Liver (tissue), 9 donors: ENCODE data around the gene AHI1. TPM values are rescaled to one million over a fixed set of nuclear protein-coding genes. Genes with fewer than 3 reads are reported as not detected.

Experiments used
- DNase-seq: peaks from one replicate; pipeline ENCODE4 v3.0.0-alpha.2; 2017; ENCODE audit warnings: low spot score
- H3K27ac ChIP-seq, 2 donors: one replicate each; pipeline ENCODE4 v1.7.0; 2013; ENCODE audit warnings: inconsistent platforms in 2 of 2, low read length in 2 of 2, control low read depth in 1 of 2, low read depth in 1 of 2, mild to moderate bottlenecking in 1 of 2
- H3K27me3 ChIP-seq, 4 donors: one replicate each; pipeline versions ENCODE4 v1.6.1 to v1.7.0; 2013; ENCODE audit warnings: low read length in 3 of 4, inconsistent platforms in 1 of 4, mild to moderate bottlenecking in 1 of 4, moderate library complexity in 1 of 4; ENCODE audit not compliant: control insufficient read depth in 4 of 4, insufficient read depth in 4 of 4
- H3K36me3 ChIP-seq, 4 donors: one replicate each; pipeline versions ENCODE4 v1.6.1 to v1.7.0; 2013; ENCODE audit warnings: low read length in 3 of 4, mild to moderate bottlenecking in 3 of 4, low read depth in 1 of 4, moderate library complexity in 1 of 4; ENCODE audit not compliant: control insufficient read depth in 4 of 4, insufficient read depth in 3 of 4
- H3K4me1 ChIP-seq, 4 donors: one replicate each; pipeline versions ENCODE4 v1.6.1 to v1.7.0; 2013; ENCODE audit warnings: low read length in 3 of 4, mild to moderate bottlenecking in 3 of 4, moderate library complexity in 1 of 4; ENCODE audit not compliant: control insufficient read depth in 4 of 4, insufficient read depth in 4 of 4
- H3K4me3 ChIP-seq, 3 donors: one replicate each; pipeline versions ENCODE4 v1.6.1 to v1.7.0; 2013; ENCODE audit warnings: low read length in 3 of 3, control low read depth in 1 of 3, low read depth in 1 of 3, mild to moderate bottlenecking in 1 of 3
- H3K9ac ChIP-seq, 2 donors: one replicate each; pipeline ENCODE4 v1.7.0; 2013; ENCODE audit warnings: low read length in 2 of 2, mild to moderate bottlenecking in 2 of 2, moderate library complexity in 2 of 2, control low read depth in 1 of 2, low read depth in 1 of 2
- H3K9me3 ChIP-seq, 4 donors: one replicate each; pipeline versions ENCODE4 v1.6.1 to v1.7.0; 2013; ENCODE audit warnings: low read length in 3 of 4; ENCODE audit not compliant: control insufficient read depth in 4 of 4
- ATF3 ChIP-seq: IDR thresholded peaks from 2 replicates; pipeline ENCODE4 v1.6.1; 2016; ENCODE audit warnings: antibody characterized with exemption
- CTCF ChIP-seq: fragments of 150-350 bp; IDR thresholded peaks from 2 replicates; pipeline ENCODE4 v1.5.1; 2017; ENCODE audit warnings: improper control_type of control experiment, low read depth, low read length; ENCODE audit not compliant: missing input control
- EGR1 ChIP-seq, 2 donors: IDR thresholded peaks; 2 replicates each; pipeline ENCODE4 v1.6.1; 2016 to 2018; ENCODE audit warnings: antibody characterized with exemption in 2 of 2, low read depth in 2 of 2
- FOXA1 ChIP-seq: IDR thresholded peaks from 2 replicates; pipeline ENCODE4 v1.6.1; 2016; ENCODE audit warnings: antibody characterized with exemption
- FOXA2 ChIP-seq: IDR thresholded peaks from 2 replicates; pipeline ENCODE4 v1.6.1; 2016; ENCODE audit warnings: antibody characterized with exemption
- GABPA ChIP-seq, 2 donors: IDR thresholded peaks in 1 of 2; conservative IDR thresholded peaks in 1 of 2; 2 replicates each; pipeline ENCODE4 v1.6.1; 2016; ENCODE audit warnings: antibody characterized with exemption in 2 of 2, mild to moderate bottlenecking in 1 of 2, moderate library complexity in 1 of 2
- HNF4A ChIP-seq, 2 donors: conservative IDR thresholded peaks; 2 replicates each; pipeline ENCODE4 v1.6.1; 2016; ENCODE audit warnings: antibody characterized with exemption in 2 of 2, mild to moderate bottlenecking in 2 of 2
- HNF4G ChIP-seq: IDR thresholded peaks from 2 replicates; pipeline ENCODE4 v1.6.1; 2016; ENCODE audit warnings: antibody characterized with exemption
- JUND ChIP-seq, 2 donors: IDR thresholded peaks; 2 replicates each; pipeline ENCODE4 v1.6.1; 2016; ENCODE audit warnings: antibody characterized with exemption in 2 of 2
- MAX ChIP-seq: IDR thresholded peaks from 2 replicates; pipeline ENCODE4 v1.6.1; 2016; ENCODE audit warnings: antibody characterized with exemption
- NR2F2 ChIP-seq: IDR thresholded peaks from 2 replicates; pipeline ENCODE4 v1.6.1; 2016; ENCODE audit warnings: antibody characterized with exemption
- RAD21 ChIP-seq, 2 donors: IDR thresholded peaks; 2 replicates each; pipeline ENCODE4 v1.6.1; 2016; ENCODE audit warnings: antibody characterized with exemption in 2 of 2, mild to moderate bottlenecking in 2 of 2
- REST ChIP-seq: IDR thresholded peaks from 2 replicates; pipeline ENCODE4 v1.6.1; 2016; ENCODE audit warnings: antibody characterized with exemption, mild to moderate bottlenecking
- RXRA ChIP-seq, 2 donors: IDR thresholded peaks; 2 replicates each; pipeline ENCODE4 v1.6.1; 2017 to 2018; ENCODE audit warnings: antibody characterized with exemption in 2 of 2, mild to moderate bottlenecking in 1 of 2
- SP1 ChIP-seq: IDR thresholded peaks from 2 replicates; pipeline ENCODE4 v1.6.1; 2018; ENCODE audit warnings: antibody characterized with exemption, mild to moderate bottlenecking
- TAF1 ChIP-seq: conservative IDR thresholded peaks from 2 replicates; pipeline ENCODE4 v1.6.1; 2016; ENCODE audit warnings: antibody characterized with exemption, mild to moderate bottlenecking
- YY1 ChIP-seq: IDR thresholded peaks from 2 replicates; pipeline ENCODE4 v1.6.1; 2016; ENCODE audit warnings: antibody characterized with exemption, mild to moderate bottlenecking
- WGBS: extraction: QIAGEN DNeasy Blood & Tissue Kit; methylation state at CpG from one replicate; pipeline ENCODE4 v1.1.7; 2013; 5-methylcytosine and 5-hydroxymethylcytosine counted together
- polyA plus RNA-seq, 2 donors: library from polyadenylated mRNA; stranded (reverse) in 1 of 2; unstranded in 1 of 2; fragments of 200-250 nt in 1 of 2; fragments of >200 nt in 1 of 2; fragmentation: Nextera tagmentation in 1 of 2; extraction: Ambion mirVana in 1 of 2; gene quantifications; one replicate each; pipeline versions ENCODE4 v1.2.1 to v1.2.3, GENCODE V29; 2013 to 2015
- total RNA-seq, 2 donors: library from RNA; depleted of rRNA; stranded (reverse); fragments of >200 nt; gene quantifications; one replicate each; pipeline ENCODE4 v1.2.3, GENCODE V29; 2014
- TF ChIP-seq, protein P1 (sequence below): IDR thresholded peaks from 2 replicates; pipeline ENCODE4 v1.6.1; 2016; ENCODE audit warnings: antibody characterized with exemption
- donor health status: healthy.
- donor health status: healthy.
- donor health status: healthy.
- donor health status: healthy.
- donor health status: healthy.

The AHI1 gene
- total and polyA plus RNA-seq, 4 donors = 2.0 to 14.4 (median 9.0) TPM

GRCh38 chr6:135428078-135428477, 69.5 kb downstream of the AHI1 start (continued):
- TF ChIP-seq ATF3 (no peak), MAX (no peak), RXRA (IDR thresholded peaks at IDR 0.05) (no peak), YY1 (no peak), CTCF (no peak), NR2F2 (no peak)

GRCh38 chr6:135426833-135427232, 70.7 kb downstream of the AHI1 start:
- Histone ChIP-seq H3K27ac (no peak overlapping the region), H3K27me3 (no peaks in the 10 kb centered on the region), H3K4me1 (no peaks in the 10 kb centered on the region), H3K9ac (no peak overlapping the region), H3K4me3 (no peak overlapping the region), H3K9me3 (no peaks in the 10 kb centered on the region), H3K36me3 (no peaks in the 10 kb centered on the region)
- TF ChIP-seq GABPA (IDR thresholded peaks at IDR 0.05 in 1 of 2, conservative IDR thresholded peaks at IDR 0.05 in 1 of 2) (no peak), SP1 (no peak), RXRA (IDR thresholded peaks at IDR 0.05) (no peak), RAD21 (IDR thresholded peaks at IDR 0.05) (no peak), MAX (no peak), REST (no peak), HNF4G (no peak), EGR1 (IDR thresholded peaks at IDR 0.05; ENCODE audit: low read depth in 2 of 2) (no peak), JUND (IDR thresholded peaks at IDR 0.05) (no peak), YY1 (no peak), FOXA2 (no peak), HNF4A (conservative IDR thresholded peaks at IDR 0.05) (no peak), FOXA1 (no peak), ATF3 (no peak), CTCF (no peak), TAF1 (no peak), NR2F2 (no peak)
- TF ChIP-seq, protein P1, sequence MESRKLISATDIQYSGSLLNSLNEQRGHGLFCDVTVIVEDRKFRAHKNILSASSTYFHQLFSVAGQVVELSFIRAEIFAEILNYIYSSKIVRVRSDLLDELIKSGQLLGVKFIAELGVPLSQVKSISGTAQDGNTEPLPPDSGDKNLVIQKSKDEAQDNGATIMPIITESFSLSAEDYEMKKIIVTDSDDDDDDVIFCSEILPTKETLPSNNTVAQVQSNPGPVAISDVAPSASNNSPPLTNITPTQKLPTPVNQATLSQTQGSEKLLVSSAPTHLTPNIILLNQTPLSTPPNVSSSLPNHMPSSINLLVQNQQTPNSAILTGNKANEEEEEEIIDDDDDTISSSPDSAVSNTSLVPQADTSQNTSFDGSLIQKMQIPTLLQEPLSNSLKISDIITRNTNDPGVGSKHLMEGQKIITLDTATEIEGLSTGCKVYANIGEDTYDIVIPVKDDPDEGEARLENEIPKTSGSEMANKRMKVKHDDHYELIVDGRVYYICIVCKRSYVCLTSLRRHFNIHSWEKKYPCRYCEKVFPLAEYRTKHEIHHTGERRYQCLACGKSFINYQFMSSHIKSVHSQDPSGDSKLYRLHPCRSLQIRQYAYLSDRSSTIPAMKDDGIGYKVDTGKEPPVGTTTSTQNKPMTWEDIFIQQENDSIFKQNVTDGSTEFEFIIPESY = no peak
- no peak for DNase-seq
- 99% methylated on average over 1 of the region's 1 CpG for WGBS
